CMK (cell line): ENCODE results near the gene IGLL5.
A peak's percentile ranks its signal among the peaks of the same experiment; 100 is the strongest.

Experiments used
- DNase-seq: peaks from one replicate; pipeline ENCODE4 v3.0.0-alpha.2; 2010; ENCODE audit warnings: low read depth

The IGLL5 gene

GRCh38 chr22:22927196-22927887, 39.7 kb downstream of the IGLL5 start:
- DNase-seq, result no peak

DNA sequence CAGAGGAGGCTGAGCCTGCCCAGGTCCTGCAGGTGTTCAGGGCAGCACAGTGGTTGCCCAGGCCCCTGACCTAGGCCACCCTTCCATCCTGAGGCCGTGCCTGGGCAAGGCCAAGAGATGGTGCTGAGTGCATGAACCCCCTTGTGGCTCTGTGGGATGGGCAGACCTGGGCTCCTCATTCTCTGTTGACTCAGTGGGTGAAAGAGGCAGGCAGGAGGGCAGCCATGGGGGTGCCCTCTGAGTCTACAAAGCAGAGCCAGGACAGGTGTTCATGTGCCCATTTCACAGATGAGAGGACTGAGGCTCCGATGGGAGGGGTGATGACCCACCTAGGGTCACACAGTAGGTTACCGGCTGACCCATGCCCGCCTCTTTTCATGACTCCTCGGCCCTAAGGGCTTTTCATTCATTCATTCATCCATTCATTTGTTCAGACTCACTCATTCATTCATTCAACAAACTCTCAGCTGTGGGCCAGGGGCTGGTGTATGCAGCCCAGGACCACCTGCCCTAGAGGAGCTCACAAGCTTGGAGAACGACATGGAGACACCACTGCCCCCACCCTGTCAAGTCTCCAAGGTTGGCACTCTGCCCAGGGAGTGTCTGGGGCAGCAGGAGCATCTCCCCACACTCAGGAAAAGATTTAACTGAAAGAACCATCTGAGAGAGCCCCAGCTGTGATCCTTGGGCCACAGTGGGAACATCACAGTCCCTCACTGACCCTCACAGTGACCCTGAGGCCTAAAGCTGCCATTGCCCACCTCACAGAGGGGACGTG, 40.5 kb downstream of the IGLL5 start:
- DNase-seq, result no peak

DNA sequence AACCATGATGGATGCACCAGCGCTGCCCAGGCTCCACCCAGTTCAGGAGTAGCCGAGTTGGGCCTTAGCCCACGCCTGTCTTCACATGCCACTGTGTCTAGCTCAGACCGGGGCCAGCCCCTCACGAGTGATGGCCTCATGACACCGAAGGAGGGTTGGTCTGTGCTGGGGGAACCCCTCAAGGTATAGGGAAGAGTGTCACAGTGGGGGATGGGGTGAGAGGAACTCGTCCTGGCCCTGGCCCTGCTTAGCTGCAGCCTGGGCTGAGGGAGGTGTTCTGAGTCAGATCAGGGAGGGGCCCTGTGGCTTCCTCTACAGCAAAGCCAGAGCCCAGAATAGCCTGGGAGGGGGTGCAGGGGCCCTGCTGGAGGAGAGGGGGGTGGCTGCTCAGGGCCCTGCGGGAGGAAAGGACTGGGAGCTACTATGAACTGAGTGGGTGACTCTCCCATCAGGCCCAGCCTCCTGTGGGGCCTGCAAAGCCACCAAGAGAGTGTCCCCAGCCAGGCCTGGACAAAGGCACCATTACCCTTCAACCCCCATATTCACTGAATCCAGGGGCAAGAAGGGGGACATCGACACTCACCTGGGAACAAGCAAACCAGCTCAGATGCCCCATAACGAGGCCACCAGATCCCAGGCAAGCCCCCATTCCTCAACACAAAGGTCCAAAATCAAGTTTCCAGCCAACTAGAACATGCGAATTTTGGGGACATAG, 41.2 kb downstream of the IGLL5 start:
- DNase-seq, result peak; percentile 89

GRCh38 chr22:22929381-22930221, 42.0 kb downstream of the IGLL5 start:
- no peak for DNase-seq

DNA sequence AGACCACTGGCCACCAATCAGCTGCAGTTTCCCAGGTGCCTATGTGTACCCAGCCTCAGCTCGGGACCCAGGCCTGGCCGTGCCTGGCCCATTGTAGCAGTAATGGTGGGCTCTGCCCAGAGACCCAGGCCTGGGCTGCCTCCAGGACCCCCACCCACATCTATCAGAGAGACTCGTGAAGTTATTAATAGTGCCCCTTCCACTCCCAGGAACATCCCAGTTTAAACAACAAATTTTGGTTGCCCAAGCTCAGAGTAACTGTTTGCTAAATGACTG, 42.5 kb downstream of the IGLL5 start:
- DNase-seq, result no peak

GRCh38 chr22:22930571-22931556, 43.2 kb downstream of the IGLL5 start:
- DNase-seq, result no peak

GRCh38 chr22:22931557-22932270, 44.1 kb downstream of the IGLL5 start:
- no peak for DNase-seq

DNA sequence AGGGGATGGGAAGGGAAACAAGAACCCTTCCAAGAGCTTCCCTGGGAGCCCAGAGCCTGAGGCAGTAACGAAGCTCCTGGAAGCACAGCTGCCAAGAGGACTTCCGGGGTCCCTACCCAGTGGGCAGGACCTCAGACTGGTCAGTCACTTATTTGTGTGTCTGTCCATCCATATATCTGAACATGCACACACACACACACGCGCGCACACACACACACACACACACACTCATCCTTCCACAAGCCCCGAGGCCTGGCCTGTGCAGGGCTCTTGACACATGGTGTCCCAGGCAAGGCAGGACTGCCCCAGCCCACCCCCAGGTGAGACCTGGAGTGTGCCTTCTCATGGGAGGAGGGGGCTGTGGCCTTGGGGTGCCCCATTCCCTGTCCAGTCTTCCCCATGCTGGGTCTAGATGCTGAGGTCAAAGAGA, 44.9 kb downstream of the IGLL5 start:
- no peak for DNase-seq

- DNase-seq, result no peak
These were observed 45.6 kb downstream of the IGLL5 start for GRCh38 chr22:22933100-22933806.

GRCh38 chr22:22933807-22934542, 46.4 kb downstream of the IGLL5 start:
- no peak for DNase-seq

- DNase-seq, result no peak
These were observed 47.0 kb downstream of the IGLL5 start for GRCh38 chr22:22934543-22935055.

GRCh38 chr22:22935056-22935545, 47.5 kb downstream of the IGLL5 start:
- no peak for DNase-seq

- DNase-seq, result no peak
These were observed 48.0 kb downstream of the IGLL5 start for GRCh38 chr22:22935546-22936157.

DNA sequence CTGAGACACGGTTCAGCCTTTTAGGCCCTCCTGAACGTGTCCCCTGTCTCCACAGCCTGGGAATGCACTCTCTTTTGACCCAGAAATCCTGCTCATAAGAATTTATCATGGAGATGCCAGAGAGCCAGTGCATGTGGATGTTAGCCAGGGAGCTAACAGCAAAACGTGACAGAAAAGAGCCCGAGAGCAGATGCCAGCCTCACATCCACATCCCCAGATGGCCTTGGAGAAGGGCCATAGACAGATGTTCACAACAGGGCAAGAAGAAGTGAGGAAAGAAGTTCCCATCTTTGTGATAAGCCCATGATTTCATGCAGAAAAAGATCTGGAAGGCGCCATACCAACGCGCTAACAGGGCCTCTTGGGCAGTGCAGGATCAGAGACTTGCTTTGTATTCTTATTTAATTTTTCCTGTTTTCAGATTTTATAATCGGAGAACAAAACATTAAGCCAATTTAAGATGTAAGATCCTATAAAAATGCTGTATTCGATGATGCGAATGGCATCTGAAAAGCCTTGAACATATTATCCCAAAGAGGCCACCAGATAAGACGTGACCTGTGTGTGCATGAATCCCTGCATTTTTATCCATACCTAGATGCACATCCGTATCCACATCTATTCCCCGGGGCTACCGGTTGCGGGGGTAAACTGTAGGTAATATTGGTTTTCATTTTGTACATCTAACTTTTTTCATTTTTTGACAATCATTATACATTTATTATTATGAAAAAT, 48.7 kb downstream of the IGLL5 start:
- no peak for DNase-seq

DNA sequence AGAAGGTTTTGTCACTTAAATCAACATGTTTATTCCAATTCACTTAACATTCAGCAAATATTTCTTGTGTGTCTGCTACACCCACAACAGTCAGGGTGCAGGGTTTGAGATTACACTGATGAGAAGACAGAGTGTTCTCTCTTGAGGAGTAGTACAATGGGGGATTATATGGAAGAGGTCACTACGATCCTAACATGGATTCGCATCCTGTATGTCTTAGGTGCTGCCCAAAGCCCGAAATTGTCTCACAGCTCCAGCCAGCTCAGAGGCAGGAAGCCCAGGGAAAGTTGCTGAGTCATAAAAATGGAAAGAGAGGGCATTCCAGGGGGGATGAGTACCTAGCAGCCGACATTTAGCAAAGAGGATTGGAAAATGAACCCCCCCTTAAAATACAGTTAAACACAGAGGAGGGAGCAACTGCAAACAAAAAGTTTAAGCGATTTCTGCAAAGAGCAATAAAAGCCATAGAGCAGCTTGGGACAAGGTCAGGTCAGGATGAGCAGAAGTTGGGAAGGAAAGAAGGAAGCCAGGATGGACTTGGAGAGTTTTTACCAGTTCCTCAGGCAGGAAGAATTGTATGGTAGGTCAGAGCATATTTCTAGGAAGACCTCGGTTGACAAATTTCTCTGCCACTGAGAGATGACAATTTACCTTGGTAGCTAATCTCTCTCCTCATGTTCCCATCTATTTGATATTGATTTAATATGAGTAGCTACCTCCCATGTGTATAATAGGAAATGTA, 49.5 kb downstream of the IGLL5 start:
- no peak for DNase-seq

DNA sequence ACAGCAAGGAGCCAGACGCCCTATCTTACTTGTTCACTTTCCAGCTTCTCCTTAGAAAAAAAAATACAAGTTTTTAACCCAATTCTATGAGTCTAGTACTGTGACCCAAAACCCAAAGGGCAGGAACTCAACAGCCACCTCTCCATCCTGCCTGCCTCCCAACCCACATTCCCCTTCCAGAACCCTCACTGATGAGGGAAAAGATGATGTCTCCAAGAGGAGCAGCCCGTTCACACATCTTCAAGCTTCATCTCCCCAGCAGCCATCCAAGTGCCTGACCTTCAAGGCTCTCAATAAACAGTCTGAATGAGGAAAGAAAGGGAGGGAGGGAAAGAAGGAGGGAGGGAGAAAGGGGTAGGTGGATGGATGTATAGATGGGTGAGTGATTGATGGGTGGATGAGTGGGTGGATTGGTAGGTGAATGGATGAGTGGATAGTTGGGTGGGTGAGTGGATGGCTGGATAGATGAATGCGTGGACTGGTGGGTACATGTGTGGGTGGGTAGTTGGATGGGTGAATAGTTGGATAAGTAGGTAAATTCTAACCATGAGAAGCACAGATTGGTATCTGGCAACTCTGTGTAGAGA, 50.4 kb downstream of the IGLL5 start:
- DNase-seq, result no peak
